K562 (cell line): ENCODE measurements around the gene PPFIA1. TPM values are rescaled to one million over a fixed set of nuclear protein-coding genes. Genes with fewer than 3 reads are reported as not detected.
A peak's percentile ranks its signal among the peaks of the same experiment; 100 is the strongest.

ENCODE experiments used
- ARID4B ChIP-seq: sonication (generic); formaldehyde crosslinking; IDR thresholded peaks from 2 replicates; pipeline ENCODE4 v1.8.0; 2022; ENCODE audit warnings: mild to moderate bottlenecking, missing genetic modification reagents
- BRD4 ChIP-seq: fragments of 200-600 bp; sonication (generic); IDR thresholded peaks from 2 replicates; pipeline ENCODE4 v1.6.1; 2017; ENCODE audit warnings: inconsistent platforms
- CREB1 ChIP-seq, 2 experiments: sonication (generic) in 1 of 2; formaldehyde crosslinking in 1 of 2; IDR thresholded peaks; 2 replicates each; pipeline versions ENCODE4 v1.6.1 to v1.8.0; 2012 to 2022; ENCODE audit warnings: inconsistent platforms in 1 of 2, mild to moderate bottlenecking in 1 of 2, missing genetic modification reagents in 1 of 2, moderate library complexity in 1 of 2
- MCM3 ChIP-seq: fragments of 450-650 bp; IDR thresholded peaks from 2 replicates; pipeline ENCODE4 v1.6.1; 2016
- MXI1 ChIP-seq: IDR thresholded peaks from 2 replicates; pipeline ENCODE4 v1.6.1; 2011; ENCODE audit warnings: low read depth, mild to moderate bottlenecking, improper control_type of control experiment, low read length
- NCOA1 ChIP-seq: fragments of 450-650 bp; IDR thresholded peaks from 2 replicates; pipeline ENCODE4 v1.6.1; 2016; ENCODE audit warnings: low read depth
- NR2C1 ChIP-seq, 2 experiments: fragments of 450-650 bp; IDR thresholded peaks; 2 replicates each; pipeline ENCODE4 v1.6.1; 2017; ENCODE audit warnings: mild to moderate bottlenecking in 2 of 2, antibody characterized with exemption in 1 of 2, inconsistent platforms in 1 of 2, missing compliant biosample characterization in 1 of 2, missing genetic modification characterization in 1 of 2
- SAP30 ChIP-seq: fragments of 200-600 bp; sonication (generic); IDR thresholded peaks from 2 replicates; pipeline ENCODE4 v1.6.1; 2012; ENCODE audit warnings: borderline replicate concordance, low read depth, mild to moderate bottlenecking, moderate library complexity, low read length, control low read depth, inconsistent platforms; ENCODE audit not compliant: insufficient read depth, poor library complexity, severe bottlenecking
- SIN3A ChIP-seq, 2 experiments: fragments of 150-350 bp in 1 of 2; IDR thresholded peaks; 2 replicates each; pipeline ENCODE4 v1.6.1; 2011 to 2016; ENCODE audit warnings: borderline replicate concordance in 2 of 2, low read depth in 2 of 2, low read length in 2 of 2, mild to moderate bottlenecking in 2 of 2, moderate library complexity in 2 of 2; ENCODE audit not compliant: control insufficient read depth in 1 of 2
- SP1 ChIP-seq: sonication (generic); formaldehyde crosslinking; IDR thresholded peaks from 2 replicates; pipeline ENCODE4 v1.8.1; 2022; ENCODE audit warnings: mild to moderate bottlenecking, missing genetic modification reagents
- TCF3 ChIP-seq: sonication (generic); formaldehyde crosslinking; IDR thresholded peaks from 2 replicates; pipeline ENCODE4 v1.4.0; 2020; ENCODE audit warnings: mild to moderate bottlenecking, missing genetic modification reagents
- ZBTB1 ChIP-seq: sonication (generic); formaldehyde crosslinking; IDR thresholded peaks from 2 replicates; pipeline ENCODE4 v1.8.1; 2023; ENCODE audit warnings: missing genetic modification reagents, low read depth, mild to moderate bottlenecking, borderline replicate concordance
- ZBTB49 ChIP-seq: sonication (generic); formaldehyde crosslinking; IDR thresholded peaks from 2 replicates; pipeline ENCODE4 v1.8.0; 2022; ENCODE audit warnings: missing genetic modification reagents, mild to moderate bottlenecking, borderline replicate concordance
- ZNF354B ChIP-seq: fragments of 250-450 bp; sonication (Bioruptor Pico); IDR thresholded peaks from 2 replicates; pipeline ENCODE4 v1.4.0; 2020
- polyA plus RNA-seq, 8 experiments: library from polyadenylated mRNA; depleted of rRNA in 4 of 8; stranded (reverse) in 5 of 8; unstranded in 3 of 8; fragments of >200 nt; fragmentation: Nextera tagmentation in 2 of 8; fragmentation: Illumina TruSeq in 1 of 8; extraction: Ambion mirVana in 2 of 8; extraction: Trizol in 1 of 8; gene quantifications; 2 replicates each; pipeline versions ENCODE4 v1.2.1 to v1.2.3, GENCODE V29; 2011 to 2014; ENCODE audit warnings: inconsistent platforms in 1 of 8, missing spikeins in 1 of 8
- total RNA-seq, 7 experiments: library from RNA; depleted of rRNA in 6 of 7; stranded (reverse); fragments of >200 nt in 6 of 7; fragmentation: Illumina TruSeq in 2 of 7; extraction: Trizol in 2 of 7; gene quantifications; 2 replicates each; pipeline versions ENCODE4 v1.2.1 to v1.2.3, GENCODE V29; 2011 to 2021; ENCODE audit warnings: low replicate concordance in 1 of 7
- TF ChIP-seq, protein P1 (sequence below): fragments of 450-650 bp; IDR thresholded peaks from 2 replicates; pipeline ENCODE4 v1.6.1; 2016; ENCODE audit warnings: antibody characterized with exemption
- TF ChIP-seq, protein P2 (sequence below): fragments of 250-450 bp; sonication (Bioruptor Pico); IDR thresholded peaks from 2 replicates; pipeline ENCODE4 v1.4.0; 2020; ENCODE audit warnings: mild to moderate bottlenecking, moderate library complexity

Gene PPFIA1
- total and polyA plus RNA-seq, 9 of the 15 experiments (the other 6 are each of a cell fraction or from before 2014, with no cell fraction given): 9.9 to 41.5 (median 28.5) TPM

- TF ChIP-seq CREB1 (IDR thresholded peaks at IDR 0.05) (peak; percentile 11; the same call in 1 of the 2 replicates), CREB1 (CRISPR knock-in tag; IDR thresholded peaks at IDR 0.05) (no peak), ZNF354B (CRISPR knock-in tag) (no peak), MCM3 (no peak), SAP30 (peak; percentile 62), ZBTB49 (CRISPR knock-in tag) (0 out of 2 replicates have a peak, but pooled peaks have one; percentile 51), NCOA1 (0 out of 2 replicates have a peak, but pooled peaks have one; percentile 40), MXI1 (0 out of 2 replicates have a peak, but pooled peaks have one; percentile 21), TCF3 (CRISPR knock-in tag) (no peak), SP1 (no peak), ARID4B (peak; percentile 80; the same call in 1 of the 2 replicates), BRD4 (no peak), NR2C1 (IDR thresholded peaks at IDR 0.05) (no peak), NR2C1 (tag; IDR thresholded peaks at IDR 0.05) (no peak), SIN3A (IDR thresholded peaks at IDR 0.05; ENCODE audit: borderline replicate concordance in 2 of 2, control insufficient read depth in 1 of 2, low read depth in 2 of 2, low read length in 2 of 2) (peak; percentile 26 to 85; a peak in 2 of 4 replicates), ZBTB1 (peak; percentile 100)
- TF ChIP-seq, protein P1, sequence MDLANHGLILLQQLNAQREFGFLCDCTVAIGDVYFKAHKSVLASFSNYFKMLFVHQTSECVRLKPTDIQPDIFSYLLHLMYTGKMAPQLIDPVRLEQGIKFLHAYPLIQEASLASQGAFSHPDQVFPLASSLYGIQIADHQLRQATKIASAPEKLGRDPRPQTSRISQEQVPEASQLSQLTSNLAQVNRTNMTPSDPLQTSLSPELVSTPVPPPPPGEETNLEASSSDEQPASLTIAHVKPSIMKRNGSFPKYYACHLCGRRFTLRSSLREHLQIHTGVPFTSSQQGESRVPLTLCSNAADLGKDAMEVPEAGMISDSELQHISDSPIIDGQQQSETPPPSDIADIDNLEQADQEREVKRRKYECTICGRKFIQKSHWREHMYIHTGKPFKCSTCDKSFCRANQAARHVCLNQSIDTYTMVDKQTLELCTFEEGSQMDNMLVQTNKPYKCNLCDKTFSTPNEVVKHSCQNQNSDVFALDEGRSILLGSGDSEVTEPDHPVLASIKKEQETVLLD: no peak
- TF ChIP-seq, protein P2, sequence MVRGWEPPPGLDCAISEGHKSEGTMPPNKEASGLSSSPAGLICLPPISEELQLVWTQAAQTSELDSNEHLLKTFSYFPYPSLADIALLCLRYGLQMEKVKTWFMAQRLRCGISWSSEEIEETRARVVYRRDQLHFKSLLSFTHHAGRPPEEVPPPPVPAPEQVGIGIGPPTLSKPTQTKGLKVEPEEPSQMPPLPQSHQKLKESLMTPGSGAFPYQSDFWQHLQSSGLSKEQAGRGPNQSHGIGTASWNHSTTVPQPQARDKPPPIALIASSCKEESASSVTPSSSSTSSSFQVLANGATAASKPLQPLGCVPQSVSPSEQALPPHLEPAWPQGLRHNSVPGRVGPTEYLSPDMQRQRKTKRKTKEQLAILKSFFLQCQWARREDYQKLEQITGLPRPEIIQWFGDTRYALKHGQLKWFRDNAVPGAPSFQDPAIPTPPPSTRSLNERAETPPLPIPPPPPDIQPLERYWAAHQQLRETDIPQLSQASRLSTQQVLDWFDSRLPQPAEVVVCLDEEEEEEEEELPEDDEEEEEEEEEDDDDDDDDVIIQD (CRISPR knock-in tag): no peak
Measured at GRCh38 chr11:70397983-70398833, 127.7 kb downstream of the PPFIA1 start, which contains the start of gene CTTN (continued).
